ENCODE data around the gene XIST.
"Not testable (repeated sequence)": the region's sequence is repeated elsewhere in the genome, so short reads cannot be mapped to it uniquely, and the experiment has no call there.

Gene XIST

GRCh38 chrX:73852467-73852866 lies at the start of gene XIST:
Gene XIST (minus strand): TSS chrX:73852714.
- no peak for DNase-seq

- not testable (repeated sequence) for DNase-seq
These were observed 45.8 kb upstream of the XIST start for GRCh38 chrX:73898315-73898714.

- peak; percentile 1 to 14 for DNase-seq
These were observed 40.1 kb upstream of the XIST start for GRCh38 chrX:73892515-73893090.

GRCh38 chrX:73882260-73882659 lies 29.7 kb upstream of the XIST start:
- not testable (repeated sequence) for DNase-seq

- DNase-seq = no peak
These were observed 25.2 kb upstream of the XIST start for GRCh38 chrX:73877687-73878086.

- DNase-seq = no peak
These were observed 24.4 kb upstream of the XIST start for GRCh38 chrX:73876911-73877310.

GRCh38 chrX:73868916-73869315 lies 16.4 kb upstream of the XIST start:
- DNase-seq = no peak

GRCh38 chrX:73867144-73867543 lies 14.6 kb upstream of the XIST start:
- no peak for DNase-seq

GRCh38 chrX:73863852-73864251 lies 11.3 kb upstream of the XIST start:
- no peak for DNase-seq

GRCh38 chrX:73863268-73863667 lies 10.8 kb upstream of the XIST start:
- no peak for DNase-seq

GRCh38 chrX:73859622-73860021 lies 7.1 kb upstream of the XIST start:
- no peak for DNase-seq

GRCh38 chrX:73855546-73855945 lies 3.0 kb upstream of the XIST start:
- DNase-seq = peak; percentile 7 to 67

GRCh38 chrX:73852022-73852421 lies 492 bp downstream of the XIST start:
- no peak for DNase-seq

GRCh38 chrX:73851014-73852009 lies 1.2 kb downstream of the XIST start:
- no peak for DNase-seq

- DNase-seq = peak in 1 of 2 experiments; percentile 34
These were observed 2.1 kb downstream of the XIST start for GRCh38 chrX:73850124-73851013.

- DNase-seq = no peak
These were observed 3.4 kb downstream of the XIST start for GRCh38 chrX:73849073-73849472.

GRCh38 chrX:73847991-73848390 lies 4.5 kb downstream of the XIST start:
- DNase-seq = no peak

GRCh38 chrX:73847100-73847499 lies 5.4 kb downstream of the XIST start:
- DNase-seq = no peak

- DNase-seq = no peak
These were observed 9.8 kb downstream of the XIST start for GRCh38 chrX:73842541-73843234.

GRCh38 chrX:73841337-73841736 lies 11.2 kb downstream of the XIST start:
- DNase-seq = no peak

GRCh38 chrX:73840120-73840924 lies 12.2 kb downstream of the XIST start:
- DNase-seq = no peak

GRCh38 chrX:73839152-73839551 lies 13.4 kb downstream of the XIST start:
- DNase-seq = no peak

Data from NCI-H526 (cell line).